22Rv1 (cell line): ENCODE measurements around the gene VEZF1.

Source experiments
- CTCF ChIP-seq: fragments of 450-650 bp; IDR thresholded peaks from 2 replicates; pipeline ENCODE4 v1.5.1; 2017; ENCODE audit warnings: mild to moderate bottlenecking
- ZFX ChIP-seq: fragments of 450-650 bp; IDR thresholded peaks from 2 replicates; pipeline ENCODE4 v1.6.1; 2017; ENCODE audit warnings: antibody characterized with exemption, borderline replicate concordance

GRCh38 chr17:58010067-58010799 lies 22.2 kb upstream of the VEZF1 start:
- TF ChIP-seq CTCF (no peak), ZFX (no peak)
